Ramos (cell line): ENCODE results near the gene NUTM2B.
"Not testable (repeated sequence)": the region's sequence is repeated elsewhere in the genome, so short reads cannot be mapped to it uniquely, and the experiment has no call there.

ENCODE experiments used
- in situ Hi-C: fragments of 300-500 bp; cut with MboI; formaldehyde crosslinking; loops from one replicate; pipeline ENCODE4 v1.14.3; 2022; ENCODE audit warnings: low sequenced_read_pairs; ENCODE audit not compliant: unreplicated experiment

Gene NUTM2B

GRCh38 chr10:79720000-79720399 is 17.0 kb downstream of the NUTM2B start:
- in situ Hi-C loops = not testable (repeated sequence)

- in situ Hi-C loops = not testable (repeated sequence)
These were observed 23.6 kb downstream of the NUTM2B start for GRCh38 chr10:79726620-79727019.

- in situ Hi-C loops = not testable (repeated sequence)
These were observed 41.8 kb downstream of the NUTM2B start for GRCh38 chr10:79744844-79745243.

- in situ Hi-C loops = not testable (repeated sequence)
These were observed 45.5 kb downstream of the NUTM2B start for GRCh38 chr10:79748510-79748909.

GRCh38 chr10:79753601-79754000 is 50.6 kb downstream of the NUTM2B start:
- in situ Hi-C loops = not testable (repeated sequence)

- in situ Hi-C loops = not testable (repeated sequence)
These were observed 55.4 kb downstream of the NUTM2B start for GRCh38 chr10:79758297-79758993.
